HEK293 (cell line): Measurements from ENCODE around the gene FUNDC1.

Experiments
- GLI2 ChIP-seq: fragments of 450-650 bp; formaldehyde crosslinking; IDR thresholded peaks from 2 replicates; pipeline ENCODE4; 2017; ENCODE audit warnings: missing biosample characterization, missing genetic modification characterization, low read depth, borderline replicate concordance
- KLF1 ChIP-seq: fragments of 450-650 bp; formaldehyde crosslinking; IDR thresholded peaks from 2 replicates; pipeline ENCODE4 v1.5.1; 2016; ENCODE audit warnings: missing biosample characterization, missing genetic modification characterization
- KLF10 ChIP-seq: fragments of 450-650 bp; IDR thresholded peaks from 2 replicates; pipeline ENCODE4 v1.5.1; 2018; ENCODE audit warnings: missing biosample characterization, mild to moderate bottlenecking, missing genetic modification characterization
- KLF17 ChIP-seq: fragments of 450-650 bp; formaldehyde crosslinking; IDR thresholded peaks from 2 replicates; pipeline ENCODE4 v1.5.1; 2016; ENCODE audit warnings: missing biosample characterization, missing genetic modification characterization
- OSR2 ChIP-seq: fragments of 450-650 bp; formaldehyde crosslinking; IDR thresholded peaks from 2 replicates; pipeline ENCODE4 v1.5.1; 2016; ENCODE audit warnings: missing biosample characterization, missing genetic modification characterization
- SALL2 ChIP-seq: fragments of 450-650 bp; formaldehyde crosslinking; IDR thresholded peaks from 2 replicates; pipeline ENCODE4 v1.5.0; 2017; ENCODE audit warnings: missing biosample characterization, mild to moderate bottlenecking, missing genetic modification characterization, borderline replicate concordance
- ZBTB44 ChIP-seq: fragments of 450-650 bp; IDR thresholded peaks from 2 replicates; pipeline ENCODE4 v1.5.1; 2018; ENCODE audit warnings: missing biosample characterization, mild to moderate bottlenecking, missing genetic modification characterization
- ZBTB48 ChIP-seq: fragments of 450-650 bp; formaldehyde crosslinking; IDR thresholded peaks from 2 replicates; pipeline ENCODE4 v1.5.1; 2016; ENCODE audit warnings: missing biosample characterization, missing genetic modification characterization
- ZBTB8A ChIP-seq: fragments of 450-650 bp; formaldehyde crosslinking; IDR thresholded peaks from 2 replicates; pipeline ENCODE4 v1.5.1; 2016; ENCODE audit warnings: missing biosample characterization, missing genetic modification characterization
- ZFP37 ChIP-seq: fragments of 450-650 bp; formaldehyde crosslinking; IDR thresholded peaks from 2 replicates; pipeline ENCODE4 v1.5.1; 2016; ENCODE audit warnings: missing biosample characterization, missing genetic modification characterization
- ZFP41 ChIP-seq: fragments of 450-650 bp; formaldehyde crosslinking; IDR thresholded peaks from 2 replicates; pipeline ENCODE4 v1.5.1; 2016; ENCODE audit warnings: missing biosample characterization, missing genetic modification characterization, borderline replicate concordance
- ZNF174 ChIP-seq: fragments of 450-650 bp; formaldehyde crosslinking; IDR thresholded peaks from 2 replicates; pipeline ENCODE4 v1.5.0; 2017; ENCODE audit warnings: missing biosample characterization, mild to moderate bottlenecking, missing genetic modification characterization
- ZNF280D ChIP-seq: fragments of 450-650 bp; formaldehyde crosslinking; IDR thresholded peaks from 2 replicates; pipeline ENCODE4 v1.5.1; 2016; ENCODE audit warnings: missing biosample characterization, missing genetic modification characterization
- ZNF302 ChIP-seq: fragments of 450-650 bp; formaldehyde crosslinking; IDR thresholded peaks from 2 replicates; pipeline ENCODE4 v1.5.1; 2016; ENCODE audit warnings: missing biosample characterization, missing genetic modification characterization, low read depth
- ZNF324 ChIP-seq: fragments of 450-650 bp; formaldehyde crosslinking; IDR thresholded peaks from 2 replicates; pipeline ENCODE4 v1.5.1; 2016; ENCODE audit warnings: missing biosample characterization, missing genetic modification characterization
- ZNF341 ChIP-seq: fragments of 450-650 bp; formaldehyde crosslinking; IDR thresholded peaks from 2 replicates; pipeline ENCODE4; 2016; ENCODE audit warnings: low read depth, missing biosample characterization, missing genetic modification characterization
- ZNF366 ChIP-seq: fragments of 450-650 bp; formaldehyde crosslinking; conservative IDR thresholded peaks from 2 replicates; pipeline ENCODE4 v1.5.1; 2016; ENCODE audit warnings: missing biosample characterization, missing genetic modification characterization
- ZNF501 ChIP-seq: fragments of 450-650 bp; formaldehyde crosslinking; IDR thresholded peaks from 2 replicates; pipeline ENCODE4 v1.5.1; 2016; ENCODE audit warnings: missing biosample characterization, missing genetic modification characterization
- ZNF580 ChIP-seq: fragments of 450-650 bp; formaldehyde crosslinking; IDR thresholded peaks from 2 replicates; pipeline ENCODE4 v1.5.1; 2016; ENCODE audit warnings: missing biosample characterization, missing genetic modification characterization
- ZNF626 ChIP-seq: fragments of 450-650 bp; sonication (Bioruptor Pico); formaldehyde crosslinking; IDR thresholded peaks from 2 replicates; pipeline ENCODE4 v1.5.1; 2018; ENCODE audit warnings: missing biosample characterization, missing genetic modification characterization, inconsistent platforms
- ZNF654 ChIP-seq: fragments of 450-650 bp; formaldehyde crosslinking; IDR thresholded peaks from 2 replicates; pipeline ENCODE4 v1.5.1; 2016; ENCODE audit warnings: low read depth, missing biosample characterization, missing genetic modification characterization
- ZNF658 ChIP-seq: fragments of 450-650 bp; formaldehyde crosslinking; IDR thresholded peaks from 2 replicates; pipeline ENCODE4; 2016; ENCODE audit warnings: missing biosample characterization, missing genetic modification characterization
- ZNF704 ChIP-seq: fragments of 450-650 bp; formaldehyde crosslinking; IDR thresholded peaks from 2 replicates; pipeline ENCODE4 v1.5.1; 2016; ENCODE audit warnings: missing biosample characterization, missing genetic modification characterization
- ZNF785 ChIP-seq: fragments of 450-650 bp; formaldehyde crosslinking; IDR thresholded peaks from 2 replicates; pipeline ENCODE4 v1.5.1; 2016; ENCODE audit warnings: missing biosample characterization, missing genetic modification characterization
- ZXDB ChIP-seq: fragments of 450-650 bp; formaldehyde crosslinking; IDR thresholded peaks from 2 replicates; pipeline ENCODE4 v1.5.1; 2016; ENCODE audit warnings: missing biosample characterization, missing genetic modification characterization
- TF ChIP-seq, protein P1 (sequence below): fragments of 450-650 bp; formaldehyde crosslinking; IDR thresholded peaks from 2 replicates; pipeline ENCODE4 v1.5.1; 2017; ENCODE audit warnings: missing biosample characterization, missing genetic modification characterization
- TF ChIP-seq, protein P2 (sequence below): fragments of 450-650 bp; formaldehyde crosslinking; IDR thresholded peaks from 2 replicates; pipeline ENCODE4 v1.5.1; 2016; ENCODE audit warnings: missing biosample characterization, missing genetic modification characterization, low read depth
- TF ChIP-seq, protein P3 (sequence below): fragments of 450-650 bp; IDR thresholded peaks from 2 replicates; pipeline ENCODE4 v1.5.1; 2018; ENCODE audit warnings: missing biosample characterization, missing genetic modification characterization

FUNDC1 gene

DNA sequence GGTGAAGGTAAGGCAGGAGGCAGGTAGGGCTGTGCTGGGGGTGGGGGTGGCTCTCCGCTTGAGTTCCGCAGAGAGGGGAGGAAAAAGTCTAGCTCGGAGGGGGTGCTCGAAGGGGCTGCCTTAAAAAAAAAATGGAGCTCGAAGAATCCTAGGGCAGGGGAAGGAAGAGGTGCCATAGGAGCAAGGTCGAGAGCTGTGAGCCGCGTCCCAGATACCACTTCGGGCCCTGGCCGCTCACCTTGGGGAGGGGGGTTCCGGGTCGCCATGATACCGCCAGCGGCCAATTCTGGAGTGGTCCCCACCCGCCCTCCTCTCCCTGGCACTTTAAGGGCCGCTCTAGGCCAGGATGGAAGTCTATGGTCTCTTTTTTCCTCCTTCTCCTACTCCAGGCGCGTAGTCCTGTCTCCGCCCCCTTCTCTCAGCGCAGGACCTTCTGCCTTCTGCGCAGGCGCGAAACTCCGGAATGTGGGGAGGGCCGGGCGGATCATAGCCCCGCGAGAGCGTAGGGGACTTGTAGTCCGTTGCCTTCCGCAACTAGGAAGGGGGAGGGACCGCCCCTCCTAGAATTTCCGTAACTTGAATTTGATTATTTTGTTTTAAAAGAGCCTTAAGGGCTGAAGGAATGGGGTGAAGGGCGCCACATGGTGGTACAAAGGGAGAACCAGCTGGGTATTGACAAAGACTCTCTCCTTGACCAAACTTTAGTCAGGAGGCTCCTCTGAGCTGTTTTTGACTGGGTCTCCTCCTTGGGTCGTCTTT lies at the start of gene FUNDC1 (continued):
- TF ChIP-seq GLI2 (tag by site-specific recombination) (no peak), ZXDB (tag by site-specific recombination) (0 out of 2 replicates have a peak, but pooled peaks have one; percentile 58), SALL2 (tag by site-specific recombination) (no peak), ZNF366 (tag by site-specific recombination) (peak; percentile 87), ZNF280D (tag by site-specific recombination) (no peak), ZNF626 (no peak), ZNF174 (tag by site-specific recombination) (no peak), ZNF704 (no peak), KLF1 (tag by site-specific recombination) (0 out of 2 replicates have a peak, but pooled peaks have one; percentile 12), ZNF580 (no peak), ZNF501 (tag by site-specific recombination) (no peak), ZBTB48 (tag by site-specific recombination) (no peak; the same call in 1 of the 2 replicates), ZFP37 (tag by site-specific recombination) (no peak), ZNF302 (no peak), KLF10 (tag by site-specific recombination) (no peak), ZNF654 (tag by site-specific recombination) (no peak), ZFP41 (tag by site-specific recombination) (no peak), ZNF785 (tag by site-specific recombination) (no peak), ZBTB44 (tag by site-specific recombination) (no peak), ZNF341 (peak; percentile 96), KLF17 (tag by site-specific recombination) (peak; percentile 46; the same call in 1 of the 2 replicates), OSR2 (tag by site-specific recombination) (no peak), ZNF324 (tag by site-specific recombination) (0 out of 2 replicates have a peak, but pooled peaks have one; percentile 16), ZNF658 (tag by site-specific recombination) (no peak), ZBTB8A (no peak)
- TF ChIP-seq, protein P1, sequence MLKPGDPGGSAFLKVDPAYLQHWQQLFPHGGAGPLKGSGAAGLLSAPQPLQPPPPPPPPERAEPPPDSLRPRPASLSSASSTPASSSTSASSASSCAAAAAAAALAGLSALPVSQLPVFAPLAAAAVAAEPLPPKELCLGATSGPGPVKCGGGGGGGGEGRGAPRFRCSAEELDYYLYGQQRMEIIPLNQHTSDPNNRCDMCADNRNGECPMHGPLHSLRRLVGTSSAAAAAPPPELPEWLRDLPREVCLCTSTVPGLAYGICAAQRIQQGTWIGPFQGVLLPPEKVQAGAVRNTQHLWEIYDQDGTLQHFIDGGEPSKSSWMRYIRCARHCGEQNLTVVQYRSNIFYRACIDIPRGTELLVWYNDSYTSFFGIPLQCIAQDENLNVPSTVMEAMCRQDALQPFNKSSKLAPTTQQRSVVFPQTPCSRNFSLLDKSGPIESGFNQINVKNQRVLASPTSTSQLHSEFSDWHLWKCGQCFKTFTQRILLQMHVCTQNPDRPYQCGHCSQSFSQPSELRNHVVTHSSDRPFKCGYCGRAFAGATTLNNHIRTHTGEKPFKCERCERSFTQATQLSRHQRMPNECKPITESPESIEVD = no peak
- TF ChIP-seq, protein P2, sequence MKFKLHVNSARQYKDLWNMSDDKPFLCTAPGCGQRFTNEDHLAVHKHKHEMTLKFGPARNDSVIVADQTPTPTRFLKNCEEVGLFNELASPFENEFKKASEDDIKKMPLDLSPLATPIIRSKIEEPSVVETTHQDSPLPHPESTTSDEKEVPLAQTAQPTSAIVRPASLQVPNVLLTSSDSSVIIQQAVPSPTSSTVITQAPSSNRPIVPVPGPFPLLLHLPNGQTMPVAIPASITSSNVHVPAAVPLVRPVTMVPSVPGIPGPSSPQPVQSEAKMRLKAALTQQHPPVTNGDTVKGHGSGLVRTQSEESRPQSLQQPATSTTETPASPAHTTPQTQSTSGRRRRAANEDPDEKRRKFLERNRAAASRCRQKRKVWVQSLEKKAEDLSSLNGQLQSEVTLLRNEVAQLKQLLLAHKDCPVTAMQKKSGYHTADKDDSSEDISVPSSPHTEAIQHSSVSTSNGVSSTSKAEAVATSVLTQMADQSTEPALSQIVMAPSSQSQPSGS (tag by site-specific recombination) = no peak
- TF ChIP-seq, protein P3, sequence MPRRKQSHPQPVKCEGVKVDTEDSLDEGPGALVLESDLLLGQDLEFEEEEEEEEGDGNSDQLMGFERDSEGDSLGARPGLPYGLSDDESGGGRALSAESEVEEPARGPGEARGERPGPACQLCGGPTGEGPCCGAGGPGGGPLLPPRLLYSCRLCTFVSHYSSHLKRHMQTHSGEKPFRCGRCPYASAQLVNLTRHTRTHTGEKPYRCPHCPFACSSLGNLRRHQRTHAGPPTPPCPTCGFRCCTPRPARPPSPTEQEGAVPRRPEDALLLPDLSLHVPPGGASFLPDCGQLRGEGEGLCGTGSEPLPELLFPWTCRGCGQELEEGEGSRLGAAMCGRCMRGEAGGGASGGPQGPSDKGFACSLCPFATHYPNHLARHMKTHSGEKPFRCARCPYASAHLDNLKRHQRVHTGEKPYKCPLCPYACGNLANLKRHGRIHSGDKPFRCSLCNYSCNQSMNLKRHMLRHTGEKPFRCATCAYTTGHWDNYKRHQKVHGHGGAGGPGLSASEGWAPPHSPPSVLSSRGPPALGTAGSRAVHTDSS (tag by site-specific recombination) = no peak
